ENCODE measurements around the gene BRCA2.

Gene BRCA2

DNA sequence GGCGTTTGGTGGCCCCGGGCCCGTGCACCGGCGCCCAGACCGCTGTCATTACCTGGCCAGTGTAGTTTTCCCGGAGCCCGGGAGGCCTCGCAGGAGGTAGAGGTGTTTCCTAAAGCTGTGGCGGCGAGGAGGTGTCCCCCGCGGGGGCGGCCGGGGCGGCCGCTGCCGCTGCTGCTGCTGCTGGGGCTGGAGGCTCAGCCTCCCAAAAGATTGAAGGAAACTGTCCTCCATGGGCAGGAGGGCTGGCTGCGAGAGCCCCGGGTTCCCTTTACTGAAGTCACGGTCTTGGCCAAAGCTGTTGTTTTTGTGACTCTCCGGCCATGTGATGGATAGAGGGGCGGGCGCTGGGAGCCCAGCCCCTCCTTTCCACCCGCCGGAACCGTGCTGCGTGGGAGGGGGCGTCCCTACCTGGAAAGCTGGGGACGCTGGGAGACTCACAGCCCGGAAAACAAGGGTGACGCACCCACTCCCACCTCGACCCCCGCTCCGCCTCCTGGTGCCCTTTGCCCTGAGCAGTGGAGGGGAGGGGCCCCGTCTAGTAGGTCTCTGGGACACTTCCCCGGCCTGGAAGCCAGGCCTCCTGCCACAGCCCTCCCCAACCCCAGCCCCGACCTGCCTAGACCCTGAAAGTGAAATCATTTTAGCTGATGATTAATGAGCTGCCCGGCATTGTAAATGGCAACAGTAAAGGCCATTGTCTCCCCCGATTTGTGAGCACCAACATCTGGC is 112.7 kb downstream of the BRCA2 start, which contains the start of gene N4BP2L1:
N4BP2L1 (minus strand) TSS at position 279 of the 729 bp plus-strand sequence; CDS start at position 231, 48 bp downstream.
- no peak for DNase-seq (ENCODE audit: low spot score)

GRCh38 chr13:32428581-32429432 is 113.5 kb downstream of the BRCA2 start:
- DNase-seq (ENCODE audit: low spot score), result no peak

DNA sequence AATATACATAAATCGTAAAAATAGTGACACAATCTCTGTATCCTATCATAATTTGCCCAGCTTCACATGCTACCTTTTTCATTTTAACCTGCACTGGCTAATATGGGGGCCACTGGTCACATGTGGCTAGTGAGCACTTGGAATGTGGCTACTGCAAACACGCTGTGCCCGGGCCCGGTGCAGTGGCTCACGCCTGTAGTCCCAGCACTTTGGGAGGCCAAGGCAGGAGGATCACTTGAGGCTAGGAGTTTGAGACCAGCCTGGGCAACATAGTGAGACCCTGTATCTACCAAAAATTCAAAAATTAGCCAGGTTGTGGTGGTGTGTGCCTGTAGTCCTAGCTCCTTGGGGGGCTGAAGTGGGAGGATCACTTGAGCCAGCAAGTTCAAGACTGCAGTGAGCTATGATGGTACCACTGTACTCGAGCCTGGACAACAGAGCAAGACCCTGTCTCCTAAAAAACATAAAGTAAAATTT is 114.2 kb downstream of the BRCA2 start:
- no peak for DNase-seq (ENCODE audit: low spot score)

DNA sequence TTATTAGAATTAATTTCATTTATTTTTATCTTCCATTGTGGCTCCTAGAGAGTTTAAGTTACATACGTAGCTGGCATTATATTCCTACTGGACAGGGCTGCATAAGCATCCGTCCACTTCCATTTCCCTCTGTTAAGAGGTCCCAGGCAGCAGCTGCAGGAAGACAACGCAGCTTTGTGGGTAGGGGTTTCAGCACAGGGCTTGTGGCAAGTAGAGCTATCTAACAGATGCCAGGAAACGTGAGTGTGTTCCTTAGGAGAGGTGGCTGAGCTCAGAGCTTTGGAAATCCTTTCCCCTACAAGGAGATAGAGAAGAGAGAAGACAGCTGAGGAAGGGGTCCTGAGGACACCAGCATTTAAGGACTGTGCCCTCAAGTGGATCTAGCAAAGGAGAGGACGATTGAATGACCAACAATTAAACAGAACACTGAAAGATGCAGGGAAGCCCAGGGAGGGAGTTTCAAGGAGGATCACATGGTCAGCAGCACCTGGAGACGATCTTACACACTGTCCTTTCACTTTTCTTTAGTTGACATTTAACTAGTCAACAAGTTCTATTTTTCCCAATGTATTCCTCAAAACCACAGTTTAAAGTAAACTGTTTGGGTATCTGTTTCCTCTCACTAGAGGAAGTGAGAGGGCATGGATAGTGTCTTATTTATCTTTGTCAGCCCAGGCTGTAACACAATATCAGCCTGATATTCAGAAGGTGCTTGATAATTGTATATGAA is 114.9 kb downstream of the BRCA2 start:
- DNase-seq (ENCODE audit: low spot score), result no peak

DNA sequence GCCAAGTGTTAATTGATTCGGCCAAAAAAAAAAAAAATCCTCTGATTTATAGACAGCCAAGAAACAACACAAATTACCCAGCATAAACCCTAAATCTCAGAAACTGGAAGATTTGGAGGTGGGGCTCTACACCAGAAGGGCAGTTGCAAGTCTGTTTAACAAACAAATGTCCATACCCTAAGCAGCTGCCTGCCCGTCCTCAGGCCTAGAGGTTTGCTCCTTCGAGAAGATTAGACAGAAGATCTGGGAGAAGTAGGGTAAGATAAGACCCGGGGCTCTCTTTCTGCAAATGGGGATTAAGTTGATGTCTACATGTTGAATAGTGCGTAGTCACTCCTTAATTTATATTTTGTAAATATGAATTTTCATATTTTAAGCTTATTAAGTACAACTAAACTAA is 116.1 kb downstream of the BRCA2 start:
- no peak for DNase-seq (ENCODE audit: low spot score)

DNA sequence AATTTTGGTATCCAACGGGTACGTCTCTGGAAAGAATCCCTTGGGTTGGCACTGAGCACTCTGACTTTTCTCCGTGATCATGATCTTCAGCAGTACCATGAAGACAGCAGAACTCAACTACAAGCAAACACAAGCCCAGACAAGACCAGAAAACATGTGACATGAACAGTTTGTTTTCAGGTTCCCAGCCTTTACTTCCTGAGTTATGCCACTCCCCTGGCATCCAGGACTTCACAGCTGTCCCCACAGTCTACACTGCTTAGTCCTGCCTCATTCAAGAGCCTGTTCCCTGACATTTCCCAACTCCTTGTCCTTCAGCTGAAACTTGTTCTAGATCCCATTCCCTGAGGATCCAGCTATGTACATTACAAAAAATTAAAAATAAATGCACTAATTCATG is 117.5 kb downstream of the BRCA2 start:
- DNase-seq (ENCODE audit: low spot score), result no peak

GRCh38 chr13:32438871-32439270 is 123.6 kb downstream of the BRCA2 start:
- DNase-seq (ENCODE audit: low spot score), result no peak

DNA sequence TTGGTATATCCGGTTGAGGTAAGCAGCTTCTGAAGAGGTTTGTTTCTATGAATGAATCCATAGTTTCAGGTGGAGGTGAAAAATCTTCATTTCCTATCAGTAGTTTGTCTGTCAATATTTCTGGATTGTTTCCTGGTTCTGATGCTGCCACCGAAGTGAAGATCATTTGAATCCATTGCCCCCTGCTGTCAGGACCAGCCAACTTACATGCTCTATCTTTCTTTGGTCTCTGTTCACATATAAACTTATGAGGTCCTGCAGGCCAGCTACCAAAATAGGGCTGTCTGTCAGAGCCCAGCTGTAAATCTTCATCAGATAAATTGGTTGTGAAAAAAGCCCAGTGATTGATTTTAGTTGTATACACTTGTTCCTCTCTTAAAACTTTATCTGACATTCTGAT is 127.8 kb downstream of the BRCA2 start:
- no peak for DNase-seq (ENCODE audit: low spot score)

DNA sequence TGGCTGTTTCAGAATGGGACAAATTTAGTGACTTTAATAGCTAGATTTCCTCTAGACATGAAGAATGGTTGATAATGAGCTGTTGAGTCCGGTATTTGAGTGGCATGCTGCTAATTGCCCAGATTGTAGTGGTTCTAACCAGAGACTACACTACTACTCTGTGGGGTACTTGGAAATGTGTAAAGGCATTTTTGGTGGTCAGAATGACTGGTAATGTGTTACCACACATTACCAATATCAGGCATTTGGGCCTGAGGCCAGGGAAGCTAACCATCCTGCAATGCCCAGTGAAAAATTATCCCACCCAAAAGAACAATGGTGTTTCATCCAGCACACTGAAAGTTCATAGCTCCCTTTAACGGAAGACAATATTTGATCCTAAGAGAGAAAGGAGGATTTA is 130.2 kb downstream of the BRCA2 start:
- DNase-seq (ENCODE audit: low spot score), result no peak

- DNase-seq (ENCODE audit: low spot score), result no peak
Observed at GRCh38 chr13:32446220-32446619, 130.9 kb downstream of the BRCA2 start.

GRCh38 chr13:32446773-32447465 is 131.6 kb downstream of the BRCA2 start:
- no peak for DNase-seq (ENCODE audit: low spot score)

DNA sequence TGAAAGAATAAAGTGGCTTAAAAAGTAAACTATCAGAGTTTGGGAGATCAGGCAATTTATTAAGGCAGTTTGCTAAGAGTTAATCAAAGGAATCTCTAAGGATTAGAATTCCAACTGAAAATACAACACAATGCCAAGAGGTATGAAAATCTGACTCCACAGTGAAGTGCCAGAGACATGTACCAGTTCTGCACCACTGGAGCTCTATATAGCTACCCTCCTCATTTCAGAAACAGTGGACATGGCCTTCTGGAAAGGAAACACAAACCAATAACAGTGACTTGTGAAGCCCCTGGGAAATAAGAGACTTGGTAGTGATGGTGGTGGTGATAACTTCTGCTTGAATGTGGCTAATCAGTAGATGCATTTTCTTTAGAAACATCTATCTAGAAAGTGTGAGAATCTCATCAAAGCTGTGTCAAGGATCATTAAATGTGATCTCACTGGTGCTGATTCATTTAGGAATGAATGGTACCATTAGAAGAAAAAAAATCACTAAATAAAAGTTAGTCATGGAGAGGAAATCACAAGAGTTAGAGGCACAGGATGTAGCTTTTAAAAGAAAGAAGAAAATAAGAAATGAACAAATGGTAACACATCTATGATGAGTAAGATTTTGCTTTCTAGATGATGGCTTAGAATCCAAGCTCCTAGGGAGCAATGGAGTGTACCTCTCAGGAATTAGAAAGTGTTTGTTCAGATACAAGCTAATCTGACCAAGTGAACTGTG is 132.8 kb downstream of the BRCA2 start:
- no peak for DNase-seq (ENCODE audit: low spot score)

DNA sequence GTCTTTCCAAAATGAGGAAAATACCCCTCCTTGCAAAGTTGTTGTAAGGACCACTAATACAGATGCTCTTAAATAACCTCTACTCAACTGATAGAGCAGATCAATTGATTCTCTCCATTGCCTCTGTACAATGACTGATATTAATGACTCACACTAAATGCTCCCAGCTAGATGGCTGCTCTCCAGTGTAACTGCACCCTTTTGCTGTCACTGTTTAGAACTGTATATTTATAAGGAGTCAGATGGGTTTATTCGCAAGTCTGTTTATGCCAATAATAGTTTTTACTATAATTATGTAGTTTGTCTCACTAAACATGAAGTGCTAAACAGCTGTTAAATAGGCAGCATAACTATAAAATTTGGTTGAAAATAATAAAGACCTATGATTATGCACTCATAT is 133.7 kb downstream of the BRCA2 start:
- DNase-seq (ENCODE audit: low spot score), result no peak

Measured in kidney capillary endothelial cell (primary cell).